Mucosa of descending colon (tissue), 3 donors: ENCODE measurements around the gene NXPH2. TPM values are rescaled to one million over a fixed set of nuclear protein-coding genes. Genes with fewer than 3 reads are reported as not detected.

Experiments used
- ATAC-seq: fragments of 200-7000 bp; cut with Tn5 transposase; one replicate; pipeline ENCODE4 v1.9.1; 2020; ENCODE audit warnings: mild to moderate bottlenecking, moderate library complexity
- DNase-seq, 3 donors: peaks; one replicate each; pipeline ENCODE4 v3.0.0-alpha.2; 2020
- H3K36me3 ChIP-seq: fragments of 200-600 bp; one replicate; pipeline ENCODE4 v1.8.0; 2021; ENCODE audit warnings: low read depth, mild to moderate bottlenecking
- H3K4me1 ChIP-seq: fragments of 200-600 bp; one replicate; pipeline ENCODE4 v1.8.0; 2021; ENCODE audit warnings: low read depth, mild to moderate bottlenecking
- H3K4me3 ChIP-seq: fragments of 200-600 bp; one replicate; pipeline ENCODE4 v1.8.0; 2021; ENCODE audit warnings: mild to moderate bottlenecking
- H3K9me3 ChIP-seq: fragments of 200-600 bp; one replicate; pipeline ENCODE4 v1.8.0; 2021; ENCODE audit warnings: mild to moderate bottlenecking
- intact Hi-C, 2 donors: fragments of 100-400 bp; cut with DNase I in 1 of 2; cut with micrococcal nuclease in 1 of 2; formaldehyde crosslinking; loops; one replicate each; pipeline versions ENCODE4 v1.11.0 to v1.11.1; 2022; cut with DNase I, micrococcal nuclease
- total RNA-seq, 3 donors: library from RNA; stranded (reverse); fragmentation: NEBNext Ultra II Directional in 2 of 3; extraction: Animal tissue kit (Norgen Biotek cat#: 25700) in 2 of 3; gene quantifications; one replicate each; pipeline versions ENCODE4 v1.2.1 to v1.2.4, GENCODE V29; 2021 to 2023
- TF ChIP-seq, protein P1 (sequence below): fragments of 200-600 bp; IDR thresholded peaks from one replicate; pipeline ENCODE4 v1.8.0; 2022; ENCODE audit warnings: antibody characterized with exemption, mild to moderate bottlenecking
- donor health status: DM: no; HTN: no; CAD: no; lungs with moderate emphysema.
- donor health status: DM: no; HTN: no; CAD: no.
- donor health status: DM: no; HTN: yes; CAD: no.

NXPH2 gene
- total RNA-seq, 3 donors from 2014 or later = 0.38 TPM; not detected in 2

DNA sequence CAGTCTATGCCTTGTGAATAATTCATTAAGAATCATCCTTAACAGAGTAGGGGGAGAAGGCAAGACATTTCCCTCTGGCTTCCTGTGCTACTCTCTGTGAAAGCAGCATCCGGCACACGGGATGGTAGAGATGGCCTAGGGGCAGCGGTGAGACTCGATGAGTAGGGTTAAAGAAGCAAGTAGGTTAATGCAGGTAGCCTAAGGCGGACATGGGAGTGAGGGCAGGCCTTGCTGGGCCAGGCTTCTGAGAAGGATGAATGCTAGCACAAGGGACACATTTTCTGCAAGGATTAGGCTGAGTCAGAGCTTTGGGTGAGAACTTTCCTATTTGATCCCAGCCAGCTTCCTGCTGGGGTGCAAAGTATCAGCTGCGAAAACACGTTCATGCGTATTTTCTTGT lies 80.8 kb downstream of the NXPH2 start:
- H3K4me3 ChIP-seq = no peak overlapping the region
- H3K9me3 ChIP-seq = no peaks in the 10 kb centered on the region
- no peaks in the 10 kb centered on the region for H3K36me3 ChIP-seq
- ATAC-seq (no peak), DNase-seq (no peak)
- no peaks in the 10 kb centered on the region for H3K4me1 ChIP-seq
- intact Hi-C loops = no loop called here
- TF ChIP-seq, protein P1, sequence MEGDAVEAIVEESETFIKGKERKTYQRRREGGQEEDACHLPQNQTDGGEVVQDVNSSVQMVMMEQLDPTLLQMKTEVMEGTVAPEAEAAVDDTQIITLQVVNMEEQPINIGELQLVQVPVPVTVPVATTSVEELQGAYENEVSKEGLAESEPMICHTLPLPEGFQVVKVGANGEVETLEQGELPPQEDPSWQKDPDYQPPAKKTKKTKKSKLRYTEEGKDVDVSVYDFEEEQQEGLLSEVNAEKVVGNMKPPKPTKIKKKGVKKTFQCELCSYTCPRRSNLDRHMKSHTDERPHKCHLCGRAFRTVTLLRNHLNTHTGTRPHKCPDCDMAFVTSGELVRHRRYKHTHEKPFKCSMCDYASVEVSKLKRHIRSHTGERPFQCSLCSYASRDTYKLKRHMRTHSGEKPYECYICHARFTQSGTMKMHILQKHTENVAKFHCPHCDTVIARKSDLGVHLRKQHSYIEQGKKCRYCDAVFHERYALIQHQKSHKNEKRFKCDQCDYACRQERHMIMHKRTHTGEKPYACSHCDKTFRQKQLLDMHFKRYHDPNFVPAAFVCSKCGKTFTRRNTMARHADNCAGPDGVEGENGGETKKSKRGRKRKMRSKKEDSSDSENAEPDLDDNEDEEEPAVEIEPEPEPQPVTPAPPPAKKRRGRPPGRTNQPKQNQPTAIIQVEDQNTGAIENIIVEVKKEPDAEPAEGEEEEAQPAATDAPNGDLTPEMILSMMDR = no peak

DNA sequence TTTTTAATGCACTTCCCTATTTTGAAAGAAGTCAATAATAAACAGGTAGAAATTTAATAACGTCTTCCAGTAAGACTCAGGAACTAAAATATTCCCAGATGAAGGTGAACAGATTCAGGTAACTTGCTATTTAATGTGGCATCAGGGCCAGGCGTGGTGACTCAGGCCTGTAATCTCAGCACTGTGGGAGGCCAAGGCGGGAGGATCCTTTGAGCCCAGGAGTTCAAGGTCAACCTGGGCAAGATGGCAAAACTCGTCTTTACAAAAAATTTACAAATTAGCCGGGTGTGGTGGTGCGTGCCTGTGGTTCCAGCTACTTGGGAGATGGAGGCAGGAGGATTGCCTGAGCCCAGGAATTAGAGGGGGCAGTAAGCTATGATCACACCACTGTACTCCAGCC lies 81.8 kb downstream of the NXPH2 start:
- Histone ChIP-seq H3K36me3 (no peaks in the 10 kb centered on the region), H3K4me1 (no peaks in the 10 kb centered on the region), H3K9me3 (no peaks in the 10 kb centered on the region), H3K4me3 (no peak overlapping the region)
- no peak for ATAC-seq
- intact Hi-C loops = no loop called here
- TF ChIP-seq, protein P1 = no peak
- DNase-seq = no peak

DNA sequence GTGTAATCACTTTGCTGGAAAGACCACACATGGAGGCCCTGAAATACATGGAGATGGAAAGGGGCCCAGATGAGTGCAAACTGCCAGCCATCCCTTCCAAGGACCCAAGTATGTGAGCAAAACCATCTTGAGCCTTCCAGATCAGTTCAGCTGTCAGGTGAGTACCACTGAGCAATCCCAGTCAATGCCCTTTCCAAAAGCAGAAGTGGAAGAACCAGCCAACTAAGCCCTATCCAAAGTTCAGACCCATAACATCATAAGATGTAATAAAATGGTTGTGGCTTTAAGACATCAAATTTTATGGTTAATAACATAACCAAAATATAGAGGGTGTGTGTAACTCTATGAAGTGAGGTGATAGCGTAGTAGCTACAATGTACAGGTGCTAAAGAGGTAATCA lies 88.5 kb downstream of the NXPH2 start:
- Histone ChIP-seq H3K4me3 (no peak overlapping the region), H3K4me1 (no peaks in the 10 kb centered on the region), H3K36me3 (no peaks in the 10 kb centered on the region), H3K9me3 (no peaks in the 10 kb centered on the region)
- DNase-seq = no peak
- no peak for ATAC-seq
- TF ChIP-seq, protein P1 = no peak
- intact Hi-C loops = no loop called here

DNA sequence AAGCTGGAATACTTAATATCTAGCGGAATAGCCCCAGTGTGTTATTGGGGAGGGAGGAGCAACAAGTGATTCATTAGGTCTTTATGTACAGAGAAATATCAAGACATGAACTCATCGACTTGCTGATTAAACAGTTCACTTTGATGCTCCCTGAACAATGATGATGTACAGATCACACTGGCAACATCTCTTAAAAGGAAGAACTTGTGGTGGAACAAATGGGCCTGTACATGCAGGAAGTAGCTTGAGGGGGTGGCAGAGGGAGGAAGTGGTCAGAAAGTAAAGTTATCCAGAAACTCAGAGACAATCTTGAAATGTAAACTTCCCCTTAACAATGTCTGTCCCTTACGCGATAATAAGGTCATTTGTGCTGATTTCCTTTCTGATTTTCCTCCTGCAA lies 90.5 kb downstream of the NXPH2 start:
- H3K9me3 ChIP-seq = no peaks in the 10 kb centered on the region
- H3K36me3 ChIP-seq = no peaks in the 10 kb centered on the region
- ATAC-seq = no peak
- TF ChIP-seq, protein P1 = no peak
- DNase-seq = peak in 1 of 3 donors; percentile 9
- H3K4me1 ChIP-seq = no peaks in the 10 kb centered on the region
- intact Hi-C loops = no loop called here
- no peak overlapping the region for H3K4me3 ChIP-seq

DNA sequence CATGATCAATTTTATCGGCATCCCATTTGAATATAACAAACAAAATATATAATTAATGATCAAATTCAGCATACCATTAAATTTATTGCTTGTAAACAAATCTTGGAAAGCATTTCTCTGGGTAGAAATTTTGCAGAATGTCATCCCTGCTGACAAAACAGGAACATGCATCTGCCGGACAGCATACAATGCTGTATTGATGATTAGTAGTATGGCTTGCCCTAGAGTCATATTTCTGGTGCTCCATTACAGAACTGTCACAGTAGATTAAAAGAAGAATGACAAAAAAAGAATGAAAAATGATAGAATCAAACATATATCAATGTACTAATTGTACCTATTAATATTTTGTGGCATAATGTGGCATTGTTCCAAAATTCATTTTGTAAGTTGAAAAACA lies 98.0 kb downstream of the NXPH2 start:
- Histone ChIP-seq H3K36me3 (no peaks in the 10 kb centered on the region), H3K9me3 (no peaks in the 10 kb centered on the region), H3K4me3 (no peak overlapping the region), H3K4me1 (no peaks in the 10 kb centered on the region)
- ATAC-seq = no peak
- intact Hi-C loops = no loop called here
- no peak for DNase-seq
- TF ChIP-seq, protein P1 = no peak

DNA sequence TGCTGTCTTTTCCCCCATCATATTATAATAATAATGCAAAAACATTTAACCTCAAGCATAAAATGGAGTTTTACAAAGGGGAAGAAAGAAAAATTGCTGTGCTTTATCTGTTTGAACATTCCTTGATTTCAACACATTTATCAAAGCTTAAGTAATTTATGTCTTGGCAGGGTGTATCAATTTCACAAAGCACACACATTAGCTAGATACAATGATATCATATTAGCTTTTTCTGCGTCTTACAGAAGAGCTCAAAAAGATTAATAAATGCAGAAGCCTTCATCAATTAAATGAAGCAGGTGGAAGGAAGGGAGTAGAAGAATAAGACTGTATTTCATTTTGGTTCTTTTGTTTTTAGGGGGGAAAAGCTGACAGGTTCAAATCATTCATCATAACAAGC lies 103.0 kb downstream of the NXPH2 start:
- no peak for DNase-seq
- H3K4me1 ChIP-seq = no peaks in the 10 kb centered on the region
- H3K4me3 ChIP-seq = no peak overlapping the region
- no peaks in the 10 kb centered on the region for H3K9me3 ChIP-seq
- TF ChIP-seq, protein P1 = no peak
- intact Hi-C loops = no loop called here
- no peaks in the 10 kb centered on the region for H3K36me3 ChIP-seq
- ATAC-seq = no peak
